Endothelial cell of umbilical vein (primary cell): ENCODE data around the gene SLC23A2. TPM values are rescaled to one million over a fixed set of nuclear protein-coding genes. Genes with fewer than 3 reads are reported as not detected.

Experiments used
- BruUV-seq: library from RNA; stranded (reverse); fragments of 400-500 nt; replicated peaks from 2 replicates; lab custom pipeline; 2021; lab: Mats Ljungman, UMichigan
- CTCF ChIA-PET: fragments of 300-600, 350-600 bp; sonication (Branson Sonifier 250); formaldehyde crosslinking; loops from one replicate; lab custom pipeline; 2021; ENCODE audit warnings: antibody characterized with exemption, inconsistent platforms; lab: Charles Lee
- POLR2A ChIA-PET: fragments of 300-600, 350-600 bp; sonication (Branson Sonifier 250); formaldehyde crosslinking; loops from one replicate; lab custom pipeline; 2021; ENCODE audit warnings: antibody characterized with exemption, inconsistent platforms; lab: Charles Lee
- DNase-seq: peaks from one replicate; pipeline ENCODE4 v3.0.0-alpha.2; 2011; ENCODE audit warnings: low read depth, low spot score
- FAIRE-seq: peaks from 2 replicates; lab custom pipeline; 2011; peaks lifted over from hg19 to GRCh38; lab: Jason Lieb, UNC
- H2AFZ ChIP-seq: 2 replicates; pipeline ENCODE4 v1.6.0; 2012; ENCODE audit warnings: low read depth, low read length, control low read depth, inconsistent platforms
- H3K27ac ChIP-seq: 2 replicates; pipeline ENCODE4 v1.5.1; 2011; ENCODE audit warnings: low read depth, mild to moderate bottlenecking, control low read depth, low read length, moderate library complexity; ENCODE audit not compliant: insufficient read depth
- H3K27me3 ChIP-seq, 2 experiments: 2 replicates each; pipeline versions ENCODE4 v1.6.0 to v1.6.1; 2011; ENCODE audit warnings: low read length in 2 of 2, mixed read lengths in 1 of 2; ENCODE audit not compliant: control insufficient read depth in 2 of 2, insufficient read depth in 2 of 2
- H3K36me3 ChIP-seq, 2 experiments: 2 replicates in 1 of 2; 3 replicates in 1 of 2; pipeline ENCODE4 v1.5.1; 2011; ENCODE audit warnings: low read length in 2 of 2, mild to moderate bottlenecking in 1 of 2, moderate library complexity in 1 of 2; ENCODE audit not compliant: control insufficient read depth in 2 of 2, insufficient read depth in 2 of 2; ENCODE audit errors: extremely low read depth in 1 of 2
- H3K4me1 ChIP-seq: 3 replicates; pipeline ENCODE4 v1.5.1; 2011; ENCODE audit warnings: mild to moderate bottlenecking, low read length; ENCODE audit not compliant: control insufficient read depth, insufficient read depth; ENCODE audit errors: extremely low read depth
- H3K4me2 ChIP-seq: 2 replicates; pipeline ENCODE4 v1.6.1; 2011; ENCODE audit warnings: low read length, control low read depth, mixed read lengths; ENCODE audit not compliant: insufficient read depth
- H3K4me3 ChIP-seq, 3 experiments: fragments of 200-600 bp in 1 of 3; sonication (generic), shearing (Covaris generic) in 1 of 3; replicated peaks in 1 of 3; 2 replicates each; pipeline ENCODE4 v1.5.1; 2011 to 2016; ENCODE audit warnings: control low read depth in 3 of 3, low read length in 3 of 3, mild to moderate bottlenecking in 2 of 3, inconsistent platforms in 1 of 3, low read depth in 1 of 3, moderate library complexity in 1 of 3; ENCODE audit not compliant: insufficient read depth in 1 of 3
- H3K79me2 ChIP-seq: 2 replicates; pipeline ENCODE4 v1.6.0; 2012; ENCODE audit warnings: low read length, inconsistent platforms; ENCODE audit not compliant: control insufficient read depth, insufficient read depth
- H3K9ac ChIP-seq: replicated peaks from 2 replicates; pipeline ENCODE3; 2011; ENCODE audit warnings: low read length, control low read depth; ENCODE audit not compliant: insufficient read depth; ENCODE audit errors: extremely low read depth
- H3K9me1 ChIP-seq: replicated peaks from 3 replicates; pipeline ENCODE4 v1.6.0; 2011; ENCODE audit warnings: mild to moderate bottlenecking, low read length; ENCODE audit not compliant: control insufficient read depth, insufficient read depth; ENCODE audit errors: extremely low read depth
- H3K9me3 ChIP-seq: replicated peaks from 2 replicates; pipeline ENCODE4 v1.5.1; 2012; ENCODE audit warnings: low read length, inconsistent platforms; ENCODE audit not compliant: control insufficient read depth, insufficient read depth
- H4K20me1 ChIP-seq: replicated peaks from 2 replicates; pipeline ENCODE3; 2011; ENCODE audit warnings: mild to moderate bottlenecking, low read length; ENCODE audit not compliant: control insufficient read depth, insufficient read depth; ENCODE audit errors: extremely low read depth
- CTCF ChIP-seq, 2 donors: IDR thresholded peaks; 1 replicate in 1 of 2; 2 replicates in 1 of 2; pipeline ENCODE4 v1.5.1; 2011; ENCODE audit warnings: low read length in 2 of 2, mild to moderate bottlenecking in 2 of 2, moderate library complexity in 2 of 2, control low read depth in 1 of 2, inconsistent platforms in 1 of 2, low read depth in 1 of 2; ENCODE audit not compliant: insufficient read depth in 1 of 2; ENCODE audit errors: extremely low read depth in 1 of 2
- EZH2 ChIP-seq: IDR thresholded peaks from 2 replicates; pipeline ENCODE4 v1.6.1; 2012; ENCODE audit warnings: borderline replicate concordance, low read depth, mild to moderate bottlenecking, moderate library complexity, low read length, inconsistent platforms; ENCODE audit not compliant: severe bottlenecking
- FOS ChIP-seq: IDR thresholded peaks from 2 replicates; pipeline ENCODE4 v1.6.1; 2011; ENCODE audit warnings: mild to moderate bottlenecking, low read length, moderate library complexity, borderline replicate concordance; ENCODE audit not compliant: insufficient read depth
- GATA2 ChIP-seq: IDR thresholded peaks from 2 replicates; pipeline ENCODE4 v1.7.0; 2011; ENCODE audit warnings: low read depth, mild to moderate bottlenecking, moderate library complexity, mixed read lengths, low read length; ENCODE audit not compliant: insufficient read length, insufficient read depth
- JUN ChIP-seq: IDR thresholded peaks from 2 replicates; pipeline ENCODE4 v1.6.1; 2011; ENCODE audit warnings: borderline replicate concordance, low read depth; ENCODE audit not compliant: insufficient read length, insufficient read depth
- MAX ChIP-seq: IDR thresholded peaks from 2 replicates; pipeline ENCODE4 v1.6.1; 2011; ENCODE audit not compliant: insufficient read depth, insufficient read length
- POLR2A ChIP-seq: IDR thresholded peaks from 2 replicates; pipeline ENCODE4 v1.6.1; 2012; ENCODE audit warnings: low read depth, mild to moderate bottlenecking, control low read depth, low read length
- POLR2AphosphoS5 ChIP-seq: IDR thresholded peaks from 2 replicates; pipeline ENCODE4 v1.6.1; 2012; ENCODE audit warnings: low read depth, mild to moderate bottlenecking, control low read depth, low read length, moderate library complexity; ENCODE audit not compliant: insufficient read depth
- dilution Hi-C: fragments of 300-500 bp; cut with MboI; formaldehyde crosslinking; loops from one replicate; pipeline ENCODE4 v1.15.0; 2019; ENCODE audit warnings: low sequenced_read_pairs; ENCODE audit not compliant: extremely low pct_ligation_motif_present
- intact Hi-C: fragments of 100-400 bp; cut with micrococcal nuclease; formaldehyde crosslinking; loops from one replicate; pipeline ENCODE4 v1.10.0; 2022
- polyA plus RNA-seq, 4 experiments: library from polyadenylated mRNA; depleted of rRNA in 3 of 4; stranded (reverse) in 3 of 4; unstranded in 1 of 4; fragments of >200 nt; gene quantifications; 2 replicates each; pipeline versions ENCODE4 v1.2.1 to v1.2.3, GENCODE V29; 2011 to 2012; ENCODE audit warnings: missing spikeins in 1 of 4
- total RNA-seq: library from RNA; stranded (reverse); gene quantifications from 2 replicates; pipeline ENCODE4 v1.2.3, GENCODE V29; 2021

The SLC23A2 gene
- total and polyA plus RNA-seq, 2 donors (not counting 3 experiments of a cell fraction or from before 2014, with no cell fraction given): 24.4 to 24.5 TPM

GRCh38 chr20:4891190-4891763 lies 110.0 kb downstream of the SLC23A2 start:
- Histone ChIP-seq H3K4me3 (no peak overlapping the region), H3K9me1 (no peaks in the 10 kb centered on the region), H4K20me1 (no peaks in the 10 kb centered on the region), H3K27me3 (no peaks in the 10 kb centered on the region), H3K9me3 (no peaks in the 10 kb centered on the region), H3K4me1 (no peaks in the 10 kb centered on the region), H3K79me2 (no peaks in the 10 kb centered on the region), H3K27ac (no peak overlapping the region), H2AFZ (no peak overlapping the region), H3K4me2 (no peak overlapping the region), H3K36me3 (peaks cover 0 to 4% of the 10 kb centered on the region in 2 experiments), H3K9ac (no peak overlapping the region)
- no TSS peak for BruUV-seq
- no peak for FAIRE-seq
- no peak for TF ChIP-seq CTCF (IDR thresholded peaks at IDR 0.05; ENCODE audit: extremely low read depth in 1 of 2, insufficient read depth in 1 of 2, low read depth in 1 of 2, low read length in 2 of 2)
- TF ChIP-seq POLR2A: no peak
- TF ChIP-seq EZH2: no peak
- no peak for TF ChIP-seq FOS
- TF ChIP-seq POLR2AphosphoS5: no peak
- no peak for TF ChIP-seq MAX
- no peak for TF ChIP-seq GATA2
- no peak for TF ChIP-seq JUN
- DNase-seq: no peak
- POLR2A ChIA-PET: no interaction called here
- CTCF ChIA-PET: interaction anchor here (0.9 to 2.0 kb wide), 4 partner anchors 14 to 68 kb away, joined by 4 to 6 read pairs (median 5); no protein-coding TSS in a partner anchor
- dilution Hi-C loops: no loop called here
- intact Hi-C loops: no loop called here
